ENCODE data around the gene PPP1R3E. TPM values are rescaled to one million over a fixed set of nuclear protein-coding genes. Genes with fewer than 3 reads are reported as not detected.

PPP1R3E gene
- total RNA-seq, 1 donor from 2014 or later = 16.9 TPM

DNA sequence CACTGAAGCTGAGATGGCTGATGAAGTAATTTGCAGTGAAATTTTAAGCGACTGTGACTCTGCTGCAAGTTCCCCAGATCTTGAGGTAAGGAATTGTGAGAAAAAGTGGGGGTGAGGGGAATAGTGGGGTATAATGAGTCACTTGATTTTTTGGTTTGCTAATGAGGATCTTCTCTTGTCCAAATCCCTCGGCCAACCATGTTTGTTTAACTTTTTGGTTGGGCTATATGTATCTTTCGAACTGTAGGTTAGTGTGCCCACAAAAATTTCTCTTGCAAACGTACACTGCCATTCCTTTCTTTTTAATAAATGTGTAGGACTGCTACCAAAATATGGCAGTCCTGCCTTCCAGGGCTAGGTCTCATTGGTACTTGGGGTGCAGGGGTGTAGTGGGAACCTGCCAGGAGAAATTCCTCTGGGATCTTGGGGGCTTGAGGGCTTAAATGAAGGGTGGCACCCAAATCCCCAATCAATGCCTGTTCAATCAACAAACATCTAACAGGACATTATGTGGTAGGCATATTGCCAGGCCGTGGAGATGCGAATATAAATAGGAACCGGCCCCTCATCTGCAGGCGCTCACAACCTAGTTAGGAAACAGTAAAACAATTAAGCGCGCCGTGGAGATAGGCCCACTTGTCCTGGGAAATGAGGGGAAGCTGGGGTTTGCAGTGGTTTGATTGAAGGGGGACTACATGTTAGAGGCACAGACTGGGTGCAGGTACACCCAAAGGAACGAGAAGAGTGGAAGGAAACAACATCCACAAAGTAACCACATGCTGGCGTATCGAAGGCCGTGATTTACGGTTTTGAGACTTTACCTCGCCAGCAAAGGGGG, 17.3 kb upstream of the PPP1R3E start:
- intact Hi-C loops (cut with DNase I) = no loop called here
- H3K4me3 ChIP-seq = peak overlapping the region; percentile 55

GRCh38 chr14:23316300-23316699, 13.6 kb upstream of the PPP1R3E start:
- Histone ChIP-seq H3K36me3 (peaks cover 20% of the 10 kb centered on the region), H3K27ac (no peak overlapping the region), H3K9me3 (no peaks in the 10 kb centered on the region), H3K27me3 (ENCODE audit: low read depth) (no peaks in the 10 kb centered on the region), H3K4me3 (no peak overlapping the region), H3K4me1 (peaks cover 9% of the 10 kb centered on the region)
- no peak for TF ChIP-seq CTCF (IDR thresholded peaks at IDR 0.05)
- intact Hi-C loops (cut with DNase I) = no loop called here
- no peak for DNase-seq
- no peak for ATAC-seq

More for the DNA sequence above, 17.3 kb upstream of the PPP1R3E start:
- no peak for TF ChIP-seq CTCF (IDR thresholded peaks at IDR 0.05)
- Histone ChIP-seq H3K27me3 (ENCODE audit: low read depth) (no peaks in the 10 kb centered on the region), H3K27ac (peak overlapping the region; percentile 92), H3K36me3 (peaks cover 32% of the 10 kb centered on the region), H3K9me3 (no peaks in the 10 kb centered on the region), H3K4me1 (peaks cover 23% of the 10 kb centered on the region)
- DNase-seq = no peak
- no peak for ATAC-seq

DNA sequence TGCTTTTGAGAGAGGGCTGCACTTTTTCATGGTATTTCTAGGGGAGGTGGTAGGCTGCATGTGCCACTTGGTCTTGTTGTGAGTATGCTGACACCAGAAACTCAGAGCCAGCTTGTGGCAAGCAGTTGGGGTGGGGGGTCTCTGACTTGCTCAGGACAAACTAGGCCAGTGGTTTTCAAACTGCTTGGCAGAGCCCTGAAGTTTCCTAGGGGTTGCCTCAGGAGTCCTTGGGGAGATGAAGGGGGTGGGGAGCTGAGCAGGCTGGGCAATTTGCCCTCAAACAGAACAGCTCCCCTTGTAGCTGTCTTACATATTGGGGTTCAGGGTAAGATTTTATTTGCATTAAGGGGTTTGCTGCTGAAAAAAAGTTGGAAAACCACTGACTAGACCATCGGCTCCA, 7.9 kb upstream of the PPP1R3E start:
- H3K27ac ChIP-seq = no peak overlapping the region
- H3K4me3 ChIP-seq = no peak overlapping the region
- peaks cover 35% of the 10 kb centered on the region for H3K4me1 ChIP-seq
- ATAC-seq (no peak), DNase-seq (no peak)
- intact Hi-C loops (cut with DNase I) = no loop called here
- no peaks in the 10 kb centered on the region for H3K27me3 ChIP-seq (ENCODE audit: low read depth)
- TF ChIP-seq CTCF (IDR thresholded peaks at IDR 0.05) = no peak
- H3K36me3 ChIP-seq = peaks cover 48% of the 10 kb centered on the region
- H3K9me3 ChIP-seq = no peaks in the 10 kb centered on the region

- Histone ChIP-seq H3K27me3 (ENCODE audit: low read depth) (no peaks in the 10 kb centered on the region), H3K9me3 (no peaks in the 10 kb centered on the region), H3K36me3 (peaks cover 48% of the 10 kb centered on the region), H3K27ac (no peak overlapping the region), H3K4me3 (no peak overlapping the region), H3K4me1 (peaks cover 38% of the 10 kb centered on the region)
- ATAC-seq (no peak), DNase-seq (no peak)
- intact Hi-C loops (cut with DNase I) = no loop called here
- no peak for TF ChIP-seq CTCF (IDR thresholded peaks at IDR 0.05)
Observed at GRCh38 chr14:23308721-23309445, 6.2 kb upstream of the PPP1R3E start.

GRCh38 chr14:23307687-23308644, 5.3 kb upstream of the PPP1R3E start:
- Histone ChIP-seq H3K9me3 (no peaks in the 10 kb centered on the region), H3K36me3 (peaks cover 48% of the 10 kb centered on the region), H3K27ac (peak overlapping the region; percentile 82), H3K4me3 (peak overlapping the region; percentile 65), H3K27me3 (ENCODE audit: low read depth) (no peaks in the 10 kb centered on the region), H3K4me1 (peaks cover 40% of the 10 kb centered on the region)
- TF ChIP-seq CTCF (IDR thresholded peaks at IDR 0.05) = no peak
- intact Hi-C loops (cut with DNase I) = no loop called here
- DNase-seq = no peak
- no peak for ATAC-seq
